C4-2B (cell line): Measurements from ENCODE around the gene NPC1L1.

Experiments
- ZFX ChIP-seq: fragments of 450-650 bp; IDR thresholded peaks from 2 replicates; pipeline ENCODE4 v1.6.1; 2017
- TF ChIP-seq, protein P1 (sequence below): fragments of 450-650 bp; conservative IDR thresholded peaks from 2 replicates; pipeline ENCODE4 v1.5.1; 2017; ENCODE audit warnings: mild to moderate bottlenecking

- TF ChIP-seq, protein P1, sequence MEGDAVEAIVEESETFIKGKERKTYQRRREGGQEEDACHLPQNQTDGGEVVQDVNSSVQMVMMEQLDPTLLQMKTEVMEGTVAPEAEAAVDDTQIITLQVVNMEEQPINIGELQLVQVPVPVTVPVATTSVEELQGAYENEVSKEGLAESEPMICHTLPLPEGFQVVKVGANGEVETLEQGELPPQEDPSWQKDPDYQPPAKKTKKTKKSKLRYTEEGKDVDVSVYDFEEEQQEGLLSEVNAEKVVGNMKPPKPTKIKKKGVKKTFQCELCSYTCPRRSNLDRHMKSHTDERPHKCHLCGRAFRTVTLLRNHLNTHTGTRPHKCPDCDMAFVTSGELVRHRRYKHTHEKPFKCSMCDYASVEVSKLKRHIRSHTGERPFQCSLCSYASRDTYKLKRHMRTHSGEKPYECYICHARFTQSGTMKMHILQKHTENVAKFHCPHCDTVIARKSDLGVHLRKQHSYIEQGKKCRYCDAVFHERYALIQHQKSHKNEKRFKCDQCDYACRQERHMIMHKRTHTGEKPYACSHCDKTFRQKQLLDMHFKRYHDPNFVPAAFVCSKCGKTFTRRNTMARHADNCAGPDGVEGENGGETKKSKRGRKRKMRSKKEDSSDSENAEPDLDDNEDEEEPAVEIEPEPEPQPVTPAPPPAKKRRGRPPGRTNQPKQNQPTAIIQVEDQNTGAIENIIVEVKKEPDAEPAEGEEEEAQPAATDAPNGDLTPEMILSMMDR: no peak
- TF ChIP-seq ZFX: no peak
Measured at GRCh38 chr7:44533301-44534055, 7.7 kb downstream of the NPC1L1 start.
